Naive thymus-derived CD4-positive, alpha-beta T cell (primary cell): Measurements from ENCODE around the gene ZNF488. TPM values are rescaled to one million over a fixed set of nuclear protein-coding genes. Genes with fewer than 3 reads are reported as not detected.

Source experiments
- ATAC-seq: fragments of 150-1000 bp; cut with Tn5 transposase; 2 replicates; pipeline ENCODE4 v1.10.0; 2021; ENCODE audit warnings: mild to moderate bottlenecking, moderate library complexity
- CTCF ChIA-PET: fragments of 350-600 bp; sonication (Branson Sonifier 250); formaldehyde crosslinking; loops from one replicate; lab custom pipeline; 2021; ENCODE audit warnings: antibody characterized with exemption; lab: Charles Lee
- POLR2A ChIA-PET: fragments of 350-600 bp; sonication (Branson Sonifier 250); formaldehyde crosslinking; loops from one replicate; lab custom pipeline; 2021; ENCODE audit warnings: antibody characterized with exemption, inconsistent platforms; lab: Charles Lee
- DNase-seq, 9 donors: peaks; one replicate each; pipeline versions ENCODE4 v3.0.0 to v3.0.0-alpha.2; 2020 to 2022; ENCODE audit warnings: mixed read lengths in 1 of 9
- H3K27ac ChIP-seq: one replicate; pipeline ENCODE4 v1.7.0; 2013; ENCODE audit warnings: mild to moderate bottlenecking, low read depth, low read length, moderate library complexity
- H3K27me3 ChIP-seq, 2 donors: one replicate each; pipeline ENCODE4 v1.7.0; 2013; ENCODE audit warnings: low read length in 2 of 2, mild to moderate bottlenecking in 2 of 2, moderate library complexity in 2 of 2; ENCODE audit not compliant: control insufficient read depth in 2 of 2, insufficient read depth in 2 of 2
- H3K36me3 ChIP-seq, 3 experiments: 1 replicate in 2 of 3; 2 replicates in 1 of 3; pipeline ENCODE4 v1.7.0; 2013; ENCODE audit warnings: low read length in 3 of 3, mild to moderate bottlenecking in 3 of 3, moderate library complexity in 1 of 3; ENCODE audit not compliant: insufficient read depth in 3 of 3, control insufficient read depth in 2 of 3
- H3K4me1 ChIP-seq, 2 donors: one replicate each; pipeline ENCODE4 v1.7.0; 2013; ENCODE audit warnings: low read length in 2 of 2, mild to moderate bottlenecking in 2 of 2, moderate library complexity in 1 of 2; ENCODE audit not compliant: control insufficient read depth in 2 of 2, insufficient read depth in 2 of 2
- H3K4me3 ChIP-seq: 2 replicates; pipeline ENCODE4 v1.7.0; 2013; ENCODE audit warnings: mild to moderate bottlenecking, low read length
- H3K9me3 ChIP-seq, 3 experiments: 1 replicate in 2 of 3; 2 replicates in 1 of 3; pipeline ENCODE4 v1.7.0; 2013; ENCODE audit warnings: low read length in 3 of 3; ENCODE audit not compliant: control insufficient read depth in 2 of 3
- H3K27ac Mint-ChIP-seq, 9 donors: one replicate each; pipeline ENCODE4 v1.8.0; 2020 to 2022; ENCODE audit warnings: mixed read lengths in 9 of 9, mild to moderate bottlenecking in 8 of 9, moderate library complexity in 5 of 9, inconsistent platforms in 2 of 9
- H3K27me3 Mint-ChIP-seq, 5 donors: one replicate each; pipeline ENCODE4 v1.8.0; 2021 to 2022; ENCODE audit warnings: mixed read lengths in 5 of 5, mild to moderate bottlenecking in 1 of 5
- H3K36me3 Mint-ChIP-seq, 5 donors: one replicate each; pipeline ENCODE4 v1.8.0; 2020 to 2022; ENCODE audit warnings: mixed read lengths in 5 of 5, mild to moderate bottlenecking in 3 of 5, inconsistent platforms in 1 of 5
- H3K4me1 Mint-ChIP-seq, 7 donors: one replicate each; pipeline ENCODE4 v1.8.0; 2020 to 2022; ENCODE audit warnings: mixed read lengths in 7 of 7, mild to moderate bottlenecking in 3 of 7, inconsistent platforms in 1 of 7
- H3K4me3 Mint-ChIP-seq, 10 donors: one replicate each; pipeline ENCODE4 v1.8.0; 2020 to 2022; ENCODE audit warnings: mild to moderate bottlenecking in 10 of 10, mixed read lengths in 10 of 10, moderate library complexity in 6 of 10, inconsistent platforms in 2 of 10
- H3K9me3 Mint-ChIP-seq, 11 donors: one replicate each; pipeline ENCODE4 v1.8.0; 2020 to 2022; ENCODE audit warnings: mixed read lengths in 11 of 11, mild to moderate bottlenecking in 4 of 11, inconsistent platforms in 1 of 11, moderate library complexity in 1 of 11
- intact Hi-C, 2 donors: fragments of 100-400 bp; cut with micrococcal nuclease; formaldehyde crosslinking; loops; one replicate each; pipeline ENCODE4 v1.15.1; 2023
- polyA plus RNA-seq, 2 donors: library from polyadenylated mRNA; unstranded; fragments of 300-500 nt; fragmentation: Illumina TruSeq; gene quantifications; one replicate each; pipeline ENCODE4 v1.2.3, GENCODE V29; 2021
- total RNA-seq, 6 experiments: library from RNA in 5 of 6; stranded (reverse) in 5 of 6; gene quantifications; 1 replicate in 5 of 6; 2 replicates in 1 of 6; pipeline ENCODE4 v1.2.3 and lab custom pipeline; 2021 to 2026

The ZNF488 gene
- total and polyA plus RNA-seq, 7 experiments from 2014 or later: 0.12 TPM; not detected in 6

DNA sequence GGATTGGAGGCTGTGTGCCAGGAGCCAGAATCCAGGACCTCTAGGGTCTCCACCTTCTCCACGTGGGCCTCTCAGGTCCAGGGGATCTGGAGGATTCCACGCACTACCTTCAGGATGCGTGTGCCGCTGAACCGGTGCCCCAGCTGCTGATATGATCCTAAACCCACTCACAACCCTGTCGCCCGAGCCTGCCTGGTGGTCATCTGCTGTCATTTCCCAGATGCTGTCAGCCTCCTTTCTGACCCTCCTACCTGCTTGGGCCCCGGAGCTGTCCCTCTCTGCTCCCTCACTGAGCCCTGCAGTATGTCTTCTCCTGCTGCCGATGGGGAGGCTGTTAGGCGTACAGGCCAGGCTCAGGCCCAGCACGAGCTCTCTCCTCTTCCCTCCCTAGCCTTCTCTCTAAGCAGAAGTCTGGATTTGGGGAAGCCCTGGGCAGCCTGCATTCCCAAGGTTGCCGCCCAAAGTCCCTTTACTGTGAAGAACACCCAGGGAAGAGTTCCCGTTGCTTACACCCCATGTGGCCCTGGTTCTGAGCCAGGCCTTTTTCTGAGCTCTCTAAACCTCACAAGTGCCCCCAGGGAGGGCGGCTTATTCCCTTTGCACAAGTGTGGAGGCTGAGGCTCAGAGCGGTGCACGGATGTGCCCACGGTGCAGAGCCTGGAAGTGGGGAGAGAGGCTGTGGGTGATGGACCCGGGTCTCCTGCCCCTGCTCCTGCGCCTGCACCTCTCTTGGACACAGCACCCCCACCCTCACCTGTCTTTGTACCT is 30.8 kb upstream of the ZNF488 start:
- Histone ChIP-seq H3K27me3 (no peaks in the 10 kb centered on the region), H3K9me3 (no peaks in the 10 kb centered on the region), H3K36me3 (no peaks in the 10 kb centered on the region), H3K27ac (no peak overlapping the region), H3K4me1 (no peaks in the 10 kb centered on the region), H3K4me3 (no peak overlapping the region)
- Mint-ChIP-seq H3K9me3 (no peaks in the 10 kb centered on the region), H3K27ac (no peak overlapping the region), H3K27me3 (peaks cover 0 to 4% (median 0%) of the 10 kb centered on the region in 5 donors), H3K36me3 (no peaks in the 10 kb centered on the region), H3K4me1 (no peaks in the 10 kb centered on the region), H3K4me3 (no peak overlapping the region)
- ATAC-seq (no peak), DNase-seq (no peak)
- CTCF ChIA-PET: no interaction called here
- intact Hi-C loops: no loop called here
- POLR2A ChIA-PET: no interaction called here

DNA sequence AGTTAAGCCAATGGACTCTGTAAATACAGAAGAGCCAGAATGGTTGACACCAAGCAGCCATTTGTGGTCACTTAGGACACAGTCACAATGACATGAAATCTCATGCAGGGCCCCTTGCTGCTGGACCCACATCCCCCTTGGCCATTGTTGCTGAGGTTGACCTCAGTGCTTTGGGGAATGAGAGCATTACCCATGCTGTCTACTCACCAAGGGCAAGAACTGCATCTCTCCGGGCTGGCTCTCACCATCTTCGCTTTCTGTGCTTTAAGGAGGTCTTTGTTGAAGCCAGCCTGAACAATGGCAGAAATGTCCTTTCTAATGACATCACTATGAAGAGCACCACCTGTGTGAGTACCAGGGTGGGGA is 30.1 kb upstream of the ZNF488 start:
- DNase-seq: no peak
- CTCF ChIA-PET: no interaction called here
- Mint-ChIP-seq H3K9me3 (no peaks in the 10 kb centered on the region), H3K27ac (no peak overlapping the region), H3K36me3 (no peaks in the 10 kb centered on the region), H3K4me3 (no peak overlapping the region), H3K27me3 (peaks cover 0 to 4% (median 0%) of the 10 kb centered on the region in 5 donors), H3K4me1 (no peaks in the 10 kb centered on the region)
- H3K4me1 ChIP-seq: no peaks in the 10 kb centered on the region
- POLR2A ChIA-PET: no interaction called here
- no peak for ATAC-seq
- intact Hi-C loops: no loop called here
- H3K27me3 ChIP-seq: no peaks in the 10 kb centered on the region
- H3K9me3 ChIP-seq: no peaks in the 10 kb centered on the region
- no peaks in the 10 kb centered on the region for H3K36me3 ChIP-seq
- no peak overlapping the region for H3K27ac ChIP-seq
- no peak overlapping the region for H3K4me3 ChIP-seq

DNA sequence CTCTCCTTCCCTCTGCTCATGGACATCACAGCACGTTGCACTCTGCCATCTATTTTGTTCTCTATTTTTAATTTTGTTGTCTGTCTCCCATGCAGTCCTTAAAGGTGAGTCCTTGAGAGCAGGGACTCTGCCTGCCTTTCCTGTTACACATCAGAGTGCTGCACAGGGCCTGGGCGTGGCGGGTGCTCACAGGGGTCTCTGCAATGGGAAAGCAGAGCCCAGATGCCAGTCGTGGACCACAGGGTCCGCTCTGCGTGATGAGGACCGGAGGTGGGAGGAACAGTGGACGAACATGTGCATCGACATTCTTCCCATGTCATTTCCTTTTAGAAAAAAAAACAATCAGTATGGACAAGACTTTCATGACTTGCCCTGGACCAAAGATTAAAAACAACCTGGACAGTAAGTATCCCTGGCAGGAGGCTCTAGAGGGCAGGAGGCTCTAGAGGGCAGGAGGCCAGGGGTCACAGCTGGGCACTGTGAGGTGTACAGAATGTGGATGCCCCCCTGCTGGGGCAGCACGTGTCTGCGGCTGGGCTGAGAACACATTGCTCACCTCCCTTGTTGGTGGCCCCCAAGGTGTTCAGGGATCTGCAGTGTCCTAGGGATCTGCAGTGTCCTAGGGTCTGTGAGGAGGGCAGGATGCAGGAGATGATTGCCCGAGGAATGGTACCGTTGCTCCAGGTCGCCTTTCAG is 29.6 kb upstream of the ZNF488 start:
- no peaks in the 10 kb centered on the region for H3K4me1 ChIP-seq
- no peaks in the 10 kb centered on the region for H3K36me3 Mint-ChIP-seq
- H3K4me1 Mint-ChIP-seq: no peaks in the 10 kb centered on the region
- H3K9me3 ChIP-seq: no peaks in the 10 kb centered on the region
- H3K9me3 Mint-ChIP-seq: no peaks in the 10 kb centered on the region
- intact Hi-C loops: no loop called here
- no peak overlapping the region for H3K27ac ChIP-seq
- ChIA-PET POLR2A (no interaction called here), CTCF (no interaction called here)
- no peaks in the 10 kb centered on the region for H3K27me3 Mint-ChIP-seq
- no peak overlapping the region for H3K27ac Mint-ChIP-seq
- no peak overlapping the region for H3K4me3 Mint-ChIP-seq
- DNase-seq: no peak
- H3K4me3 ChIP-seq: no peak overlapping the region
- H3K27me3 ChIP-seq: no peaks in the 10 kb centered on the region
- no peak for ATAC-seq
- no peaks in the 10 kb centered on the region for H3K36me3 ChIP-seq

DNA sequence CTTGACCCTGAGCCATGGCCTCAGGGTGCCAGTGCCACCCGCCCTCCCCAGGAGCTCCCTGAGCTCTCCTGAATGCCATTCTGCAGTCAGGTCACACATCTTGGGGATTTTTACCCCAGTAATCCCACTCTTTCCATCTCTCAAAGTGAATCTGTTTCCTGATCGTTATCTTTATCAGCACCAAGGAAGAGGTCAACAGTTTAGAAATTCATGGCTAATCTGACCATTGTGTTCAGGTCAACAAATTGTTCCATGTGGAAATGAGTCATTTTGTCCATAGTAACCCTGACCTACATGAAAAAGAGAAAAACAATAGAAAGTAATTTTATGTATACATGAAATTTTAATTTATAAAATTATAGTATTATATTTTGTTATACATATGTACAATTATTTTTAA is 28.8 kb upstream of the ZNF488 start:
- Histone ChIP-seq H3K36me3 (no peaks in the 10 kb centered on the region), H3K27me3 (no peaks in the 10 kb centered on the region), H3K4me3 (no peak overlapping the region), H3K4me1 (no peaks in the 10 kb centered on the region), H3K9me3 (no peaks in the 10 kb centered on the region), H3K27ac (no peak overlapping the region)
- Mint-ChIP-seq H3K4me1 (no peaks in the 10 kb centered on the region), H3K4me3 (no peak overlapping the region), H3K27me3 (no peaks in the 10 kb centered on the region), H3K36me3 (no peaks in the 10 kb centered on the region), H3K27ac (no peak overlapping the region), H3K9me3 (no peaks in the 10 kb centered on the region)
- ATAC-seq (no peak), DNase-seq (no peak)
- intact Hi-C loops: no loop called here
- CTCF ChIA-PET: no interaction called here
- POLR2A ChIA-PET: no interaction called here

DNA sequence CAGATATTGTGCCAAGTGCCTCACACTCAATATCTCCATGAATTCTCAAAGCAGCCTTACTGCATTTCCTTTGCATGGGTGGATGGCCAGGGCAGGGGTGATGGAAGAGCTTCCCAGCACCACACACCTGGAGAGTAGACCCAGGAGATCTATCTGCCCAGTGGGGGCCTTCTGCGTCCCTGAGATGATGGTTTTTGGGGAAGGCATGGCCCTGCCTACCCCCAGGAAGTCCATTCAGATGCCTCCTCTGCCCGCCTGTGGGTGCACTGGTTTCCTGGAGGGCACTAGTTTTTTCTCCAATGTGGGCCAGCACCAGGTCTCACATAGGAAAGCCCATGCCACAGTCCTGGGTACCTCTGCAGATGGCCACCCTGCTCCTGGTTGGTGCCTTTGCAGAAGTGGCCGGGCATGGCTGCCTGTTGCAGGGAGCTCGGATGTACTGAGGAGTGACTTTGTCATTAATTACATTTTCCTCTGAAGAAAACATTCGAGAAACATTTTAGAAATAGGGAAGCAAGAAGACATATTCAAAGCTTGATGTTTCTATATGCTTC is 28.2 kb upstream of the ZNF488 start:
- DNase-seq (no peak), ATAC-seq (no peak)
- ChIA-PET POLR2A (no interaction called here), CTCF (no interaction called here)
- no peak overlapping the region for H3K4me3 Mint-ChIP-seq
- Histone ChIP-seq H3K27me3 (no peaks in the 10 kb centered on the region), H3K36me3 (no peaks in the 10 kb centered on the region), H3K9me3 (no peaks in the 10 kb centered on the region), H3K4me1 (no peaks in the 10 kb centered on the region), H3K4me3 (no peak overlapping the region), H3K27ac (no peak overlapping the region)
- no peaks in the 10 kb centered on the region for H3K9me3 Mint-ChIP-seq
- no peaks in the 10 kb centered on the region for H3K4me1 Mint-ChIP-seq
- no peaks in the 10 kb centered on the region for H3K27me3 Mint-ChIP-seq
- no peak overlapping the region for H3K27ac Mint-ChIP-seq
- H3K36me3 Mint-ChIP-seq: no peaks in the 10 kb centered on the region
- intact Hi-C loops: no loop called here

DNA sequence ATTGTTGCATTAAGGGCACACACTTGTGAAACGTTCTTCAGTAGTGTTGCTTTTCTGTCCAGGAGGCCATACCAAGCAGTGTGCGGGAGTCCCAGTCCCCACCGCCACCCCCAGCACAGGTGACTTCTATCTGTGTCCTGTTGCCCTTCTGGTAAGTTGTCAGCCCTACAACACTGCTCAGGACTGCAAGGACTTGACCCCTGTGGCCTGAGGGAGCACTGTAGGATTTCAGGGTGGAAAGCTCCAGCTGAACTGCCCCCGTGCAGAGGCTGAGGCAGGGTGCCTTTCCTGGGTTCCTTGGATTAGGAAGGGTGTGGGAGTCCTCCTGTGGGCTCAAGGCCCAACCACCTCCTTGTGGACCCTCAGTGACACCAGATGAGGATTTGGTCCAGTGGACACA is 26.8 kb upstream of the ZNF488 start:
- H3K27ac Mint-ChIP-seq: no peak overlapping the region
- no peak overlapping the region for H3K4me3 Mint-ChIP-seq
- H3K4me3 ChIP-seq: no peak overlapping the region
- H3K9me3 ChIP-seq: no peaks in the 10 kb centered on the region
- ChIA-PET POLR2A (no interaction called here), CTCF (no interaction called here)
- no peaks in the 10 kb centered on the region for H3K27me3 ChIP-seq
- H3K27me3 Mint-ChIP-seq: no peaks in the 10 kb centered on the region
- H3K4me1 ChIP-seq: no peaks in the 10 kb centered on the region
- H3K27ac ChIP-seq: no peak overlapping the region
- H3K36me3 Mint-ChIP-seq: no peaks in the 10 kb centered on the region
- DNase-seq: no peak
- no peaks in the 10 kb centered on the region for H3K36me3 ChIP-seq
- intact Hi-C loops: no loop called here
- no peak for ATAC-seq
- no peaks in the 10 kb centered on the region for H3K9me3 Mint-ChIP-seq
- no peaks in the 10 kb centered on the region for H3K4me1 Mint-ChIP-seq

DNA sequence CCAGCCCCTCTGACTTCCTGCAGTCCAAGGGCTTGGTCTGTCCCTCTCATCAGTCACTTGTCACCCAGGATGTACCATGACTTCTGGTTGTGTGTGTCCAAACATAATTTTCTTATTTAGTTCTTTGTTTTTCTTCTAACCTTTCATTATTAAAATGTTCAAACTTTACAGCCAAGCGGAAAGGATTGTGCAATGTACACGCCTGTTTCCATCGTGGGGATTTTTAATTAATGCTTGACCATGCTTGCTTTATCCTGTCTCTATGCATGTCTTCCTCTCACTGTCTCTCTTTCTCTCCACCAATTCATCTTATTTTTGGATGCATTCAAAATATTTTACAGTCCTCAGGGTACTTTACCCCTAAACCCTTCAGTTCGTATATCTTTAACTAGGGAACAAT is 26.2 kb upstream of the ZNF488 start:
- ChIA-PET POLR2A (no interaction called here), CTCF (no interaction called here)
- Mint-ChIP-seq H3K27me3 (no peaks in the 10 kb centered on the region), H3K4me3 (no peak overlapping the region), H3K4me1 (no peaks in the 10 kb centered on the region), H3K9me3 (no peaks in the 10 kb centered on the region), H3K36me3 (no peaks in the 10 kb centered on the region), H3K27ac (no peak overlapping the region)
- H3K36me3 ChIP-seq: no peaks in the 10 kb centered on the region
- H3K27ac ChIP-seq: no peak overlapping the region
- DNase-seq (no peak), ATAC-seq (no peak)
- no peak overlapping the region for H3K4me3 ChIP-seq
- intact Hi-C loops: no loop called here
- no peaks in the 10 kb centered on the region for H3K27me3 ChIP-seq
- H3K9me3 ChIP-seq: no peaks in the 10 kb centered on the region
- no peaks in the 10 kb centered on the region for H3K4me1 ChIP-seq
